Upper lobe of left lung (tissue), 6 donors: ENCODE results near the gene LRRC3. TPM values are rescaled to one million over a fixed set of nuclear protein-coding genes. Genes with fewer than 3 reads are reported as not detected.
A peak's percentile ranks its signal among the peaks of the same experiment; 100 is the strongest.
"Not testable (repeated sequence)": the region's sequence is repeated elsewhere in the genome, so short reads cannot be mapped to it uniquely, and the experiment has no call there.

Source experiments
- ATAC-seq, 2 donors: fragments of 200-7000 bp; cut with Tn5 transposase; one replicate each; pipeline ENCODE4 v1.9.1; 2022; ENCODE audit warnings: mild to moderate bottlenecking in 2 of 2, moderate library complexity in 2 of 2; ENCODE audit not compliant: low FRiP score in 2 of 2
- DNase-seq, 2 donors: peaks; one replicate each; pipeline ENCODE4 v3.0.0-alpha.2; 2019 to 2020
- H3K27ac ChIP-seq, 4 donors: fragments of 200-600 bp; sonication (generic); one replicate each; pipeline ENCODE4 v1.5.1; 2016 to 2019
- H3K27me3 ChIP-seq, 4 donors: fragments of 200-600 bp; sonication (generic); one replicate each; pipeline ENCODE4 v1.5.1; 2017 to 2019
- H3K36me3 ChIP-seq, 4 donors: fragments of 200-600 bp; sonication (generic); one replicate each; pipeline ENCODE4 v1.5.1; 2016 to 2019
- H3K4me1 ChIP-seq, 4 donors: fragments of 200-600 bp; sonication (generic); one replicate each; pipeline ENCODE4 v1.5.1; 2018 to 2019
- H3K4me3 ChIP-seq, 4 donors: fragments of 200-600 bp; sonication (generic); one replicate each; pipeline ENCODE4 v1.5.1; 2017 to 2019; ENCODE audit warnings: mild to moderate bottlenecking in 2 of 4, moderate library complexity in 1 of 4
- H3K9me3 ChIP-seq, 4 donors: fragments of 200-600 bp; sonication (generic); one replicate each; pipeline ENCODE4 v1.5.1; 2018 to 2019
- CTCF ChIP-seq, 6 experiments: fragments of 450-650 bp in 4 of 6; fragments of 200-600 bp in 2 of 6; sonication (generic) in 2 of 6; IDR thresholded peaks; one replicate each; pipeline ENCODE4 v1.5.1; 2016 to 2019; ENCODE audit warnings: antibody characterized with exemption in 6 of 6
- EP300 ChIP-seq, 4 donors: sonication (generic); formaldehyde crosslinking; IDR thresholded peaks; one replicate each; pipeline ENCODE4 v1.5.1; 2017; ENCODE audit warnings: antibody characterized with exemption in 4 of 4, control low read depth in 2 of 4
- POLR2A ChIP-seq, 4 donors: fragments of 450-650 bp; IDR thresholded peaks; one replicate each; pipeline ENCODE4 v1.5.1; 2016 to 2017; ENCODE audit warnings: antibody characterized with exemption in 4 of 4, mild to moderate bottlenecking in 2 of 4
- POLR2AphosphoS5 ChIP-seq, 2 donors: sonication (generic); formaldehyde crosslinking; IDR thresholded peaks; one replicate each; pipeline ENCODE4 v1.5.1; 2017; ENCODE audit warnings: antibody characterized with exemption in 2 of 2
- WGBS, 2 donors: methylation state at CpG; one replicate each; pipeline ENCODE4 v1.1.5; 2017 to 2018; 5-methylcytosine and 5-hydroxymethylcytosine counted together
- total RNA-seq, 6 donors: library from RNA; depleted of rRNA in 4 of 6; stranded (reverse); fragments of >200 nt in 4 of 6; gene quantifications; one replicate each; pipeline versions ENCODE4 v1.1.0 to v1.2.1, GENCODE V29; 2016 to 2021
- donor health status: DM: no; HTN: no; CAD: no; lungs with moderate emphysema.
- donor health status: DM: no; HTN: yes; CAD: no; lungs with severe emphysema.

Gene LRRC3
- total RNA-seq, 6 donors from 2014 or later, result 3.1 to 11.5 (median 4.6) TPM

- H3K4me1 ChIP-seq, result no peaks in the 10 kb centered on the region
- DNase-seq (no peak), ATAC-seq (no peak)
- TF ChIP-seq EP300 (IDR thresholded peaks at IDR 0.05) (no peak), CTCF (IDR thresholded peaks at IDR 0.05) (no peak), POLR2AphosphoS5 (IDR thresholded peaks at IDR 0.05) (no peak)
- no peaks in the 10 kb centered on the region for H3K36me3 ChIP-seq
- no peak overlapping the region for H3K4me3 ChIP-seq
- H3K9me3 ChIP-seq, result no peaks in the 10 kb centered on the region
- no peak overlapping the region for H3K27ac ChIP-seq
- no peaks in the 10 kb centered on the region for H3K27me3 ChIP-seq
- WGBS, 2 donors, result 86 to 92% methylated on average over 5 of the region's 5 CpGs
These were observed 23.5 kb downstream of the LRRC3 start for GRCh38 chr21:44478801-44479167.

GRCh38 chr21:44479556-44480199 is 24.4 kb downstream of the LRRC3 start:
- not testable (repeated sequence) for ATAC-seq, H3K36me3 ChIP-seq, H3K27ac ChIP-seq, H3K9me3 ChIP-seq, H3K27me3 ChIP-seq, H3K4me1 ChIP-seq, H3K4me3 ChIP-seq
- TF ChIP-seq CTCF (IDR thresholded peaks at IDR 0.05), result peak; percentile 29 to 78 (median 56)
- DNase-seq, result peak; percentile 54
- 44 to 49% methylated on average over 16 to 21 of the region's 21 CpGs for WGBS, 2 donors

GRCh38 chr21:44480200-44481053 is 25.1 kb downstream of the LRRC3 start:
- 75 to 86% methylated on average over 11 to 16 of the region's 16 CpGs for WGBS, 2 donors
- Histone ChIP-seq H3K4me1 (peaks cover 0 to 4% (median 0%) of the 10 kb centered on the region in 4 donors), H3K9me3 (no peaks in the 10 kb centered on the region), H3K27ac (no peak overlapping the region), H3K27me3 (no peaks in the 10 kb centered on the region), H3K4me3 (no peak overlapping the region), H3K36me3 (no peaks in the 10 kb centered on the region)
- TF ChIP-seq EP300 (IDR thresholded peaks at IDR 0.05) (no peak), POLR2A (IDR thresholded peaks at IDR 0.05) (no peak), CTCF (IDR thresholded peaks at IDR 0.05) (no peak), POLR2AphosphoS5 (IDR thresholded peaks at IDR 0.05) (no peak)
- ATAC-seq (no peak), DNase-seq (peak in 1 of 2 donors; percentile 63)

- Histone ChIP-seq H3K27me3 (no peaks in the 10 kb centered on the region), H3K27ac (no peak overlapping the region), H3K9me3 (no peaks in the 10 kb centered on the region), H3K4me3 (no peak overlapping the region), H3K4me1 (peaks cover 0 to 7% (median 3%) of the 10 kb centered on the region in 4 donors), H3K36me3 (no peaks in the 10 kb centered on the region)
- TF ChIP-seq POLR2A (IDR thresholded peaks at IDR 0.05), result no peak
- no peak for TF ChIP-seq POLR2AphosphoS5 (IDR thresholded peaks at IDR 0.05)
- no peak for TF ChIP-seq EP300 (IDR thresholded peaks at IDR 0.05)
- no peak for TF ChIP-seq CTCF (IDR thresholded peaks at IDR 0.05)
- DNase-seq (no peak), ATAC-seq (no peak)
- 52 to 76% methylated on average over 4 to 14 of the region's 14 CpGs for WGBS, 2 donors
These were observed 27.4 kb downstream of the LRRC3 start for GRCh38 chr21:44482581-44483287.
